ENCODE results near the gene TCF20. TPM values are rescaled to one million over a fixed set of nuclear protein-coding genes. Genes with fewer than 3 reads are reported as not detected.
A peak's percentile ranks its signal among the peaks of the same experiment; 100 is the strongest.

TCF20 gene
- total RNA-seq, 1 donor from 2014 or later: 52.0 TPM

DNA sequence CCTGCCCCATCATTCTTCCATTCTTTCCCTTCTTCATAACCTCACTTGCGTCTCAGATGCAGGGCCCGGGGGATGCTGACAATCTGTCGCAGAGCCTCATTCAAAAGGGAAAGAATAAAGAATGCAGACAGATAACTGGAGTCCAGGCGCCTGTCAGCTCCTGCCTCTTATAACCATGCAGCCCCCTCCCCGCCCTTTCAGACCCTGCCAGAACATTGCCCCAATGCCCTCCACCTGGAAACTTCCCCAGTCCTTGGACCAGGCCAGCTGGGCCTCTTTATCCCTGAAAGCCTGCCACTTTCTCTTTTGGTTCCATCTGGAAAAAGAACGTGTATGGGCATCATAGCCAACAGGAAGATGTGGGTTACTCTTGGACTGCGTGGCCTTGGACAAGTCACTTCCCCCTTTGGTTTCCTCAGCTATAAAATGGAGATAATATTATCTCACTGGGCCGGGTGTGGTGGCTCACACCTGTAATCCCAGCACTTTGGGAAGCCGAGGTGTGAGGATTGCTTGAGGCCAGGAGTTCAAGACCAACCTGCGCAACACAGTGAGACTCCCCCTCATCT lies 2.1 kb upstream of the TCF20 start:
- peaks cover 17% of the 10 kb centered on the region for H3K4me1 Mint-ChIP-seq
- intact Hi-C loops (cut with micrococcal nuclease): no loop called here
- CTCF ChIA-PET: interaction anchor here (1.1 kb wide), 1 partner anchor 10 kb away, joined by 3 read pairs; no protein-coding TSS in a partner anchor
- POLR2A ChIA-PET: interaction anchor here (0.6 kb wide), 1 partner anchor 415 kb away, joined by 6 read pairs; no protein-coding TSS in a partner anchor
- ATAC-seq (ENCODE audit: low read depth) (no peak), DNase-seq (no peak)
- peaks cover 2% of the 10 kb centered on the region for H3K36me3 Mint-ChIP-seq (ENCODE audit: low read depth)
- no peaks in the 10 kb centered on the region for H3K27me3 Mint-ChIP-seq
- TF ChIP-seq, protein P1, sequence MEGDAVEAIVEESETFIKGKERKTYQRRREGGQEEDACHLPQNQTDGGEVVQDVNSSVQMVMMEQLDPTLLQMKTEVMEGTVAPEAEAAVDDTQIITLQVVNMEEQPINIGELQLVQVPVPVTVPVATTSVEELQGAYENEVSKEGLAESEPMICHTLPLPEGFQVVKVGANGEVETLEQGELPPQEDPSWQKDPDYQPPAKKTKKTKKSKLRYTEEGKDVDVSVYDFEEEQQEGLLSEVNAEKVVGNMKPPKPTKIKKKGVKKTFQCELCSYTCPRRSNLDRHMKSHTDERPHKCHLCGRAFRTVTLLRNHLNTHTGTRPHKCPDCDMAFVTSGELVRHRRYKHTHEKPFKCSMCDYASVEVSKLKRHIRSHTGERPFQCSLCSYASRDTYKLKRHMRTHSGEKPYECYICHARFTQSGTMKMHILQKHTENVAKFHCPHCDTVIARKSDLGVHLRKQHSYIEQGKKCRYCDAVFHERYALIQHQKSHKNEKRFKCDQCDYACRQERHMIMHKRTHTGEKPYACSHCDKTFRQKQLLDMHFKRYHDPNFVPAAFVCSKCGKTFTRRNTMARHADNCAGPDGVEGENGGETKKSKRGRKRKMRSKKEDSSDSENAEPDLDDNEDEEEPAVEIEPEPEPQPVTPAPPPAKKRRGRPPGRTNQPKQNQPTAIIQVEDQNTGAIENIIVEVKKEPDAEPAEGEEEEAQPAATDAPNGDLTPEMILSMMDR (IDR thresholded peaks at IDR 0.05): no peak
- H3K27ac Mint-ChIP-seq: no peak overlapping the region
- H3K4me3 Mint-ChIP-seq: peak overlapping the region; percentile 48
- no peaks in the 10 kb centered on the region for H3K9me3 Mint-ChIP-seq

DNA sequence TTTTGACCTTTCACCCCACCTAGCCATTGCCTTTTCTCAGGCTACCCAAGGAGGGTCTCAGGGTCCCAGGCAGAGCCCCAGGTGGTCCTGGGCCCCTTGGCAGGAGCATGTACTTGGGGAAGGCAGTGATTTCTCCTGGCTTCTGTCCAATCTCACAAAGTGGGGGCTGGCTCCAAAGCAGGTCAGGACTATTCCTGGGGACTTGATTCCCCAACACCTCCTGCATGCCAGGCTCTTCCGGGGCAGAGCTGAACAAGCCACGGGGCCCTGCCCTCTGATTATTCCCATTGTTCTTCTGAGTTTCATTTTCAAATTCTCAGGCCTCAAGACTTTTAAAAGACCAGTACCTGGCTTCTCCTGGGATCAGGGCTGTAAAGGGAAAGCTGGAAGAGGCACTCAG lies 1.5 kb upstream of the TCF20 start:
- Mint-ChIP-seq H3K4me3 (peak overlapping the region; percentile 71), H3K27ac (no peak overlapping the region)
- ATAC-seq (ENCODE audit: low read depth): no peak

DNA sequence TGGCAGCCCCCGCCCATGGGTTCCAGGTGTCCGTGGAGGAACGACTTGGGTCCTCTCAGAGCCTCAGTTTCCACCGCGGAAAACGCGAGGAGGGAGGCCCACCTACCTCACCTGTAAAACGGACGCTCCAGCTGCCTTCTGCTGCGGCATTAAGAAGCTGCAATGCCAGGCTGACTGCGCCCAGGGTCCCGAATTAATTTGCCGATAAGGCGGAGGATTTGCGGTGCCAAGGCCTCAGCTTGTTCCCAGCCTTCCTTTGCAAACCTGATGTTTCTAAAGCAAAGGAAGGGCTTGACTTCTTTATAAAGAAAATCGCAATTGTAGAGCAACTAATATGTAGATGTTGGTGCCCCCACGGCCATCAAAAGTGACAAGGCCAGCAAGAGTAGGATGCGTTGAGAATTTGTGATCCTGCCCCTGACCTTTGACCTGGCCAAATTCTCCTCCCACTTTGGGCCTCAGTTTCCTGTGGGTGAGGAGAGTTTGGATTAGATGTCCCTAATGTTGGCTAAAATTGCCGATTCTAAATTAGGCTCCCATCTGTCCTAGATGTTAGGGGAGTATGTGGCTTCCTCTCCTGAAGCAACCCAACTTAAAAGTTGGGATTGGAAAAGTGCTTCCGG lies 849 bp upstream of the TCF20 start:
- intact Hi-C loops (cut with micrococcal nuclease): no loop called here
- H3K4me3 Mint-ChIP-seq: peak overlapping the region; percentile 71
- no peaks in the 10 kb centered on the region for H3K9me3 Mint-ChIP-seq
- H3K27ac Mint-ChIP-seq: no peak overlapping the region
- peaks cover 2% of the 10 kb centered on the region for H3K36me3 Mint-ChIP-seq (ENCODE audit: low read depth)
- no peak for ATAC-seq (ENCODE audit: low read depth)
- H3K27me3 Mint-ChIP-seq: no peaks in the 10 kb centered on the region
- H3K4me1 Mint-ChIP-seq: peaks cover 19% of the 10 kb centered on the region
- POLR2A ChIA-PET: no interaction called here
- CTCF ChIA-PET: no interaction called here
- TF ChIP-seq, protein P1 (IDR thresholded peaks at IDR 0.05): no peak
- no peak for DNase-seq

More for the DNA sequence above, 1.5 kb upstream of the TCF20 start:
- intact Hi-C loops (cut with micrococcal nuclease): no loop called here
- ChIA-PET POLR2A (no interaction called here), CTCF (interaction anchor here (1.1 kb wide), 1 partner anchor 9 kb away, joined by 3 read pairs; no protein-coding TSS in a partner anchor)
- Mint-ChIP-seq H3K27me3 (no peaks in the 10 kb centered on the region), H3K4me1 (peaks cover 18% of the 10 kb centered on the region), H3K9me3 (no peaks in the 10 kb centered on the region), H3K36me3 (ENCODE audit: low read depth) (peaks cover 2% of the 10 kb centered on the region)
- no peak for DNase-seq
- TF ChIP-seq, protein P1 (IDR thresholded peaks at IDR 0.05): no peak

DNA sequence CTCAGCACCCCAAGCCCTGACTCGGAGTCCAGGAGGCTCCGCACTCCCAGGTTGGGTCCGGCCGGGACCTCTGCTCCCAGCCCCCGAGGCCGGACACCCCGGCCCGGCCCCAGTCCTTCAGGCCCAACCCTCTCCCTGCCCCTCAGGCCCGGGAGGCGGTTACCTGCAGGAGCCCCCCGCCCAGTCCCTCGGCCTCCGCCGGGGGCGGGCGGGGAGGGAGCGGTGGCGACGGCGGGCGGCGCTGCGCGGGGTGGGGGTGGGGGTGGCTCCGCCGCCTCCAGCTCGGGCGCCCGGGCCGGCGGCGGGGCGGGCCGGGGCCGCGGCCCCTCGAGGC lies 310 bp downstream of the TCF20 start:
- TF ChIP-seq, protein P1 (IDR thresholded peaks at IDR 0.05): no peak
- H3K9me3 Mint-ChIP-seq: no peaks in the 10 kb centered on the region
- DNase-seq: no peak
- intact Hi-C loops (cut with micrococcal nuclease): no loop called here
- peak overlapping the region; percentile 82 for H3K4me3 Mint-ChIP-seq
- H3K27me3 Mint-ChIP-seq: no peaks in the 10 kb centered on the region
- peaks cover 2% of the 10 kb centered on the region for H3K36me3 Mint-ChIP-seq (ENCODE audit: low read depth)
- peak overlapping the region; percentile 66 for H3K27ac Mint-ChIP-seq
- POLR2A ChIA-PET: interaction anchor here (1.5 kb wide), 1 partner anchor 99 kb away, joined by 3 read pairs; no protein-coding TSS in a partner anchor
- CTCF ChIA-PET: no interaction called here
- H3K4me1 Mint-ChIP-seq: peaks cover 28% of the 10 kb centered on the region
- ATAC-seq (ENCODE audit: low read depth): peak; percentile 58

DNA sequence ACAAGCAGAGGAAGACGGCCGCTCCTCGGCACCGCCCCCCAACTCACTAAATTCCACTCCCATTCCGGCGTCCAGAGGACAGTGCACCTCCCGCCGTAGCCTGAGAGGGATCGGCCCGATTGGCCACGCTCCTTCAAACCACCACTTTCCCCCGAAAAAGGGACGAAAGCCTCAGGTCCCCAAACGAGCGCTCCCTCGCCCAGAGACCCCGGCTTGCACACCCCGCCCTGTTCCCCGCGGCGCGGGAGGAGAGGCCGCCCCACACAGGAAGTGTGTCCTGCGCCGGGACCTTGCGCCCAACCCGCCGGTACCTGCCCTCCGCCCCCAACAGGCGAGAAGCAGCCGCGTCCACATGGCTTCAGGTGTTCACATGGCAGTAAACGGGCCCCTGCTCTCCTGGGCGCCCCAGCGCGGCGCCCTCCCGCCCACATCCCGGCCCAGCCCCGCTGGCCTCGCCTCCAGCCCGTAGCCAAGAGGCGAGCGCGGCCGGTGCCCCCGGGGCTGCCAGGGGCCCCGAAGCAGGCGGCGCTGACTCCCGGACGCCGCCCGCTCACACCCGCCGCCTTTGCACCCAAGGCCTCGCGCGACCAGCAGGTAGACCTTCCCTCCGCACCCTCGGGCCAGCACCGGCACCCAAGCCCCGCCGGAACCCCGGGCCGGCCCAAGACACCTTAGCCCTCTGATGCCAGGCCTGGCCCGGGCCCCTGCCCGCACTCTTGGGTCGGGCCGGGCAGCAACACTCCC lies 849 bp downstream of the TCF20 start:
- POLR2A ChIA-PET: interaction anchor here (1.5 kb wide), 1 partner anchor 99 kb away, joined by 3 read pairs; no protein-coding TSS in a partner anchor

More for the DNA sequence above, 849 bp downstream of the TCF20 start:
- Mint-ChIP-seq H3K4me1 (peaks cover 34% of the 10 kb centered on the region), H3K36me3 (ENCODE audit: low read depth) (peaks cover 2% of the 10 kb centered on the region), H3K9me3 (no peaks in the 10 kb centered on the region), H3K4me3 (peak overlapping the region; percentile 82), H3K27me3 (no peaks in the 10 kb centered on the region), H3K27ac (peak overlapping the region; percentile 79)
- CTCF ChIA-PET: no interaction called here
- TF ChIP-seq, protein P1 (IDR thresholded peaks at IDR 0.05): no peak
- intact Hi-C loops (cut with micrococcal nuclease): loop anchor here (1.0 to 2.0 kb wide), 3 partner anchors 31 to 178 kb away; no protein-coding TSS in a partner anchor
- DNase-seq: peak; percentile 60
- ATAC-seq (ENCODE audit: low read depth): peak; percentile 55

All from activated B cell treated with CpG ODN at 0.5 μM for 24 hours (primary cell).